Measurements from ENCODE around the gene BORCS5. TPM values are rescaled to one million over a fixed set of nuclear protein-coding genes. Genes with fewer than 3 reads are reported as not detected.
"Not testable (repeated sequence)": the region's sequence is repeated elsewhere in the genome, so short reads cannot be mapped to it uniquely, and the experiment has no call there.

Gene BORCS5
- total RNA-seq, 1 experiment from 2014 or later = 3.5 TPM

DNA sequence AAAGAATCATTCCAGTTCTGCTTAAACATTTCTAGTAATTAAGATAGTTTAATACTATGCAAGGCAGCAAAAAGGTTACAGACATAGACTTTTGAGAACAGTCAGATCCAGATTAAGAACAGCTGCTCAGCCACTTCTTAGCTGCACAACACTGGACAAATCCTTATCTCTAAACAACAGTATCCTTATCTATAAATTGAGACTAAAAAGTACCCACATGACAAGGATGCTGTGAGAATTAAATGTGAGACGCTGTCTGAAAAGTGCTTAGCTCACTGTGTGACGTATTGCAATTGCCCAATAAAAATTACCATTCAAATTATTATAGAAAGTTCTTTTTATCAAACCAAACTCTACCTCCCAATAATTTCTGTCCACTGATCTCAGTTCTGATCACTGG lies 35.5 kb downstream of the BORCS5 start:
- no peak for DNase-seq (ENCODE audit: low spot score)

DNA sequence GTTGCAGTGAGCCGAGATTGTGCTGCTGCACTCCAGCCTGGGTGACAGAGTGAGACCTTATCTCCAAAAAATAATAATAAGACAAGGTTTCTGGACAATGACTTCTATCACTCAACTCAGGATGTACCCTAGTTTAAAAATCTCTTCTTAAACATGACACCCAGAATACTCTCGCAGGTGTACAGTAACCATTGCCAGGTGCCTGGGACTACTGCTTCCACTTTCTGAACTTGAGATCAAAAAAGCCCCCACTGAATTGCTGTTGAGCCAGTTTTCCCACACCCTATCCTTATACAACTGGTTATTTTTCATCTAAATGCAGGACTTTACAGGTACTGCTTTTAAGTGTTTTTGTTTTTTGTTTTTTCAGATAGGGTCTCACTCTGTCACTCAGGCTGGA lies 36.3 kb downstream of the BORCS5 start:
- no peak for DNase-seq (ENCODE audit: low spot score)

DNA sequence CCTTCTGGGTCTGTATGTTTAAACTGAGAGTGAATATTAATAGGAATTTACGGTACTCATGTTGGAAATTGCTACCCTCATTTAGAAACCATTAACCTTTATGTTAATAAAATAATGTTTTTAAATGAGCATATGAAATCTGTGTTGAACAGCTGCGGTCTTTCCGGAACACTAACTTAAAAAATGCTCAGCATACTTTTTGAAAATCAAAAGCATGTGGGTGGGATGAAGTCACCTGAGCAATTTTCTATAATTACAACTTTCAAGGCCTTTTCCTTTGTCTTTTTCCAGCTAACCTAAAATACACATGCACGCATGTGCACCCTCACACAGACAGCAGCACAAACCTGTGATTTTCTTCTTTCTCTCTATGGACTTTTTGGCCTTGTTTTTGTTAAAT lies 39.8 kb downstream of the BORCS5 start:
- DNase-seq (ENCODE audit: low spot score) = no peak

DNA sequence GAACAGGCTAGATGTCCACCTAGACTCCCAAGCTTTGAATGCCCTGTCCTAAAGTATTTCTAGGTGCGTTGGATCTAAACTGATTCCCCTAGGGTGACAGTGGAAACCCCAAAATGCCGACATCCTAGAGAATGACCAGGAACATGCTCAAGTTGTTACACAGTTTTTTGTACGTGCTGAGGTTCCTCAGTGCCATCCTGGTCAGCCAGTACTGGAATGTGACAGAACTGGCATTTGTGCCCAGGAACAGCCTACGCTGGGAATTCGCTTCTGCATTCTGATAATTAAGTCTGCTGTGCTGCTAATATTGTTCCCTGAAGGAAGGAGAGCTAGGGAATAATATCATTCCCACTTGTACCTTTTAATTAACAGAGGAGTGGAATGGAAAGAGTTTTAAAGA lies 40.3 kb downstream of the BORCS5 start:
- DNase-seq (ENCODE audit: low spot score) = no peak

DNA sequence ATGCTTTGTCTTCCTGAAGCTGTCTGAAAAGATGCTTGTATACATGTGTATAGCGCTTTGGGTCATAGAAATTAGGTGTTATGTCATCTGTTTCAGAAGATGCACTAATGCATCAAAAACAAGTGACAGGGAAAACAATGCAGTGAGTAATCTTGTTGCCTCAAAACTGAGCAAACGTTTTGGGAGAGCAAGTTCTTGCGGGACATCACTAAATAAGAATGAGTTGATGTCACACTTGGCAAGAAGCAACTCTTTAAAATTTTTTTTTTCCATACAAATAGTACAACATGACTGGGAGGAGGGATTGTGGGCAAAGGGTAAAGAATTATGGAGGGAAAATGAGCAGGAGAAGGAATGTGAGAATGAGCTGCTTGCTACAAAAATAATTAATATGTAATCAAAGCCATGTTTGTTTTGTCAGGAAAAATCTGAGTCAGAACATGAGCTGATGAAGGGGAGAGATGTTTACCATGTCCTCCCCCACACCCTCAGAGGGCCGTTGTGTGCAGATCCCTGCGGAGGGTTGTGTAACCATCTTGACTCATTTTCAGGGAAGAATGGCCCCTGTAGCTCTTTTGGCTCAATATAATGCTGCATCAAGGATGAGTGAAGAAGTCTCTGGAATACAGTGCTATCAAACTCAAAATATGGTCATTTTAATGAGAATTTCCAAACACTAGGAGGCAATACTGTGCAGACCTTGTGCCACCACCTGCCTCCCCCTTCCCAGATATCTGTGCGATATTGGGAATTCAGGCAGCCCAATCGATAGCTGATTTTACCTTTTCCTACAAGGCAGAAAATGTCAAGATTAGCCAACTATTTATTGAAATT lies 41.4 kb downstream of the BORCS5 start:
- peak; percentile 47 for DNase-seq (ENCODE audit: low spot score)

DNA sequence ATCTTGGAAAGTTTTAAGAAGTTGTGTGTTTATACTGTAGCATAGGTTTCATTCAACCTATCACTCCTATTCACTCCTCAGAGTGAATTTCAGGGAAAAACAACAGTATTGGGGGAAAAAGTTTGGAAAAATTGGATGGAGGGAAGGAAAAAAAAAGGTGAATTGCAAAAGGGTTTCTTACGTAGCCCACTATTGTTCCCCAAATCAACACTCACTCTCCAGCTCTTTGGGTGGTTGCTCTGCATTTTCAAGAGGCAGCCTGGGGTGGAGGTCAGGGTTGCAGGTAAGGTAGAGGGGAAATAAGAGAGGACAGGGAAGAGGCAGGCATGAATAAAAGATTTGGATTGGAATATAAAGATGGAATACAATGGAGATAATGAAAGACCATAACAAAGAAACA lies 42.3 kb downstream of the BORCS5 start:
- DNase-seq (ENCODE audit: low spot score) = no peak

DNA sequence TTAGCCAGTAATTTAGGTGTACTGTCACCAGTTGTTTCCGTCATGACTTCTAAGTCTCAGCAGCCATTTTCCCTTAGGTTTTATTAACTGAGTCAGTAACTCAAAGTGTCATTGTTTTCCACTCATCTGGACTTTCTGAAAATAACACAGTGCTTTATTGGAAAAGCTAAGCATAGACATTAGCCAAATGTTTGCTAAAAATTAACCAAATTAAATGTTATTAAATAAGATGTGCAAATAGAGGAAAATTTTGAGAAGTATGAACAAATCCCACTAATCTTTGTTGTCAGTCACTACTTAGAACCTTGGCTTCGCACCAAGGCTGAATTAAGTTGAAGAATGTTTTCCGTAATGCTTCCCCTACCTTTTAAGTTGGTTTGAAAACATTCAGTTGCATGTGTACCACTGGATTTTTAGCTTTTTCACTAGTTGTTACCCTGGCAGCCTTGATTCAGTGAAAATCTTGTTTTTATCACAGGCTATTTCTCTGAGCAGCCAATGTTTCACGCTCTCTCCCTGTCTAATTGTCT lies 43.0 kb downstream of the BORCS5 start:
- no peak for DNase-seq (ENCODE audit: low spot score)

DNA sequence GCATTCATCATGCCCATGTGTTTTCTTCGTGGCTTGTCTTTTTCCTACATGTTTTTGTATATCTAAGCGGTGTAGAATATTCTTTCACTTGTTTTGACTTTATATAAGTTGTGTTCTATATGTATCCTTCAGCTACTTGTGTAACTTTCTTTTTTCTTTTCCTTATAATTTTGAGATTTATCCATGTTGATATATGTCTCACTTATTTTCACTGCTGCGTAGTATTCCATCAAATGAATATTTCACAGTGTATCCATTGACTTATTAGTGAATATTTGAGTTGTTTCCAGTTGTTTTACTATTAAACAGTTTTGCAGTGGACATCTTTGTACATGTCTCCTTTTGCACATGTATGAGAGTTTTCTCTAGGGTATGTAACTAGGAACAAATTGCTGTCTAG lies 43.9 kb downstream of the BORCS5 start:
- DNase-seq (ENCODE audit: low spot score) = no peak

DNA sequence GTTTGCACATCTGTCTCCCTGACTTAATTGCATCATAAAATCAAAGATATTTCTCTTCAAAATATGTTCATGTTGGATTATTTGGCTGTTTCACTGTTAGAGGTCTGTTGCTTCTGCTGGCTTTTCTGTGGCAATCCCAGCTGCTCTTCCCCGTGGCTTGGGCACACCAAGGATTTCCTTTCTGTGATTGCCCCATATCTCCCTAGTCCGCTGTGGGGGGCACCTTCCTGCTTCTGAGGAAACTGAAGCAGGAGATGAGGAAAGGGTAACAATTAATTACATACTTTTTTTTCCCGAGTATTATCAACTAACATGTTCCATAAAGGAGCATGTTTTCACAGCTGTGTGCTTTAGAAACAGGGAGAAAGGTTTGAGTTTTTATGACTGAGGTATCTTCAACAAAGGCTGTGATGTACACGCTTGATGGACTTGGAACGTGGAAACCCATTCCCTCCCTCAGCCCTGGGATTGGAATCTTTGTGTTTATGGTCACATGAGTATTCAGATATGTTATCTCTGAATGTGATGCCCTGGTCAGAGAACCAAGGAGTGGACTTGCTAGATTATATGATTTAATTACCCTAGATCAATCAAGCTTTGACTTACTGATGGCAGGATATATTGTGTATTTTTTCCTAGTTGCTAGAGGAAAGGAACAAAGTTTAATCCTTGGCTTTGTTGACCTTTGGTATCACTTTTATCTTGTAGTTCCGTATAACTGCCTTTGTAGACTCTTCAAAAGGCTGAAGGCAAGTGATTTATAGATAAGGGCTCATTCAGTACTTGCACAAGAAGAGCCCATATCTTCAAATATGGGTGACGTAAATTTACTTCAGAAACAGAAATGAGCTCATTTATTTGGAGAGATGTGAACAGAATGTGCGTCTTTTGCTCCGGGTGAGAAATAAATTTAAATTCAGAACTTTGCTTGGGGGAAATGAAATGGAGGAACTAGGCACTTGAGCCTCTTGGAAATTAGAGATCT lies 46.7 kb downstream of the BORCS5 start:
- DNase-seq (ENCODE audit: low spot score) = peak; percentile 61

DNA sequence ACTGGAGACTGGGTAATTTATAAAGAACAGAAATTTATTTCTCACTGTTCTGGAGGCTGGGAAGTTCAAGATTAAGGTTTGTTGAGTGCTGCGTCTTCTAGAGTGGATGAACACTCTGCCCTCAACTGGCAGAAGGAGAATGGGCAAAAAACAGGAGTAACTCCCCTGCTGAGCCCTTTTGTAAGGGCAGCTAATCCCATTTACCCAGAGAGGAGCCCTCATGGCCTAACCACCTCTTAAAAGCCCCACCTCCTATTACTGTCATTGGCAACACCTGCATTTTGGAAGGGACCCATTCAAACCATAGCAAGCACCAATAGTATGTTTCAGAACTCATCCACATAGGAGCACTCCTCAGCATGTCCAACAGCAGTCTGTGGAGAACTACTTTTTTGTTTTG lies 47.4 kb downstream of the BORCS5 start:
- DNase-seq (ENCODE audit: low spot score) = no peak

DNA sequence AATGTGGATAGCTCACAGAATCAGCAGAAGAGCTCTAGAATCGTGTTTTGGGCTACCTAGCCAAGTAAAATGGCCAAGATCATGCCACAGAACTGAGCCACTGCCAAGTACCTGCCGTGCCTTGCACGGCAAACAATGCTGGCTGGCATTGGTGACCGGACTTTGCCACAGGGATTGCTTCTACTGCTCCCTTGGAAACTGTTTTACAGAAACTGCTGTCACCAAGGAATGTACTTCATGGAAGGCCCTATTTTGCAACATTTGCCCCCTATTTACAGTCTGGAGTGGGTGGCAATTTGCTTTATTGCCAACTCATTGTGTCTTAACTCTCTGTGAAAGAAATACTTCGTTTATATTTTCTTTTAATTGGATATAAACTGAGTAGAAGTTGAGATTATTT lies 49.0 kb downstream of the BORCS5 start:
- peak; percentile 76 for DNase-seq (ENCODE audit: low spot score)

DNA sequence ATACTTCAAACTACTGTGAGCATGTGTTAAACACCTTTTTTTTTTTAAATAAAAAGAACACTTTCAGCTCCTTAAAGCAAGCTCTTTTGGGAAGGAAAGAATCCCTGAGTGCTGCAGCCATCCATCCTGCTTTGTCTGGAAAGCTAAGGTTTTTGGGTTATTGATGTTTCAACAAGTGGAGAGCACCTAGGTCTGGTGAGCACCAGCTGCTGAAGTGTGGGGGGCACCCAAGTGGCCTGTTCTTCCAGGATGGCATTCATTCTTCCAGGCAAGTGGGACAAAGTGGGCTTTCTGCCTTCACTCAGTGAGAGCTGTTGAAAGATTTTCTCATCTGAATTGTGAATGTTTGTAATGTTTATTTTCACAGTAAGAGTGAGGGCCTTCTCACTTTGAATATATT lies 49.9 kb downstream of the BORCS5 start:
- no peak for DNase-seq (ENCODE audit: low spot score)

DNA sequence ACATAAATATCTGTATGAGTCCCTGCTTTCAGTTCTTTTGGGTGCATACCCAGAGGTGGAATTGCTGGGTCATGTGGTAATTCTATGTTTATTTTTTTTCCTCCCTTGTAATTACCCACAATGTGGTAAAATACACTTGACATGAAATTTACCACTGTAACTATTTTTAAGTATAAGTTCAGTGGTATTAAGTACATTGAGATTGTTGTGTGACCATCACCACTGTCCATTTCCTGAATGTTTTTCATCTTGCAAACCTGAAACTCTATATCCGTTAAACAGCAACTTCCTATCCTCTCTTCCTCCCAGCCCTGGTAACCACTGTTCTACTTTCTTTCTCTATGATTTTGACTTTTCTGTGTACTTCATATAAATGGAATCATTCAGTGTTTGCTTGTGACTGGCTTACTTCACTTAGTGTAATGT lies 51.4 kb downstream of the BORCS5 start:
- DNase-seq (ENCODE audit: low spot score) = no peak

DNA sequence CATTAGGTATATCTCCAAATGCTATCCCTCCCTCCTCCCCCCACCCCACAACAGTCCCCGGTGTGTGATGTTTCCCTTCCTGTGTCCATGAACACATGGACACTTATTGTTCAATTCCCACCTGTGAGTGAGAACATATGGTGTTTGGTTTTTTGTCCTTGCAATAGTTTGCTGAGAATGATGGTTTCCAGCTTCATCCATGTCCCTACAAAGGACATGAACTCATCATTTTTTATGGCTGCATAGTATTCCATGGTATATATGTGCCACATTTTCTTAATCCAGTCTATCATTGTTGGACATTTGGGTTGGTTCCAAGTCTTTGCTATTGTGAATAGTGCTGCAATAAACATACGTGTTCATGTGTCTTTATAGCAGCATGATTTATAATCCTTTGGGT lies 52.5 kb downstream of the BORCS5 start:
- DNase-seq (ENCODE audit: low spot score) = not testable (repeated sequence)

DNA sequence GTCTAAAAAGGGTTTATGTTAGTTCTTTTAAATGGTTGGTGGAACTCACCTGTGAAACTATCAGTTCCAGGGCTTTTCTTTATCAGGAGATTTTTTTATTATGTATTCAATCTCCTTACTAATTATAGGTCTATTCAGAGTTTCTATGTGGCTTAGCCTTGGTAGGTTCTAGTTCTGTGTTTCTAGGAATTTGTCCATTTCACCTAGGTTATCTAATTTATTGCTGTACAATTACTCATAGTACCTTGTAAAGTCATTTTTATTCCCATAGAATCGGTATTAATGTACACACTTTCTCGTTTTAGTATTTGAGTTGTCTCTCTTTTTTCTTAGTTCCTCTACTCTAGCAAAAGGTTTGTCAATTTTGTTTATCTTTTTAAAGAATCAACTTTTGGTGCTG lies 59.0 kb downstream of the BORCS5 start:
- no peak for DNase-seq (ENCODE audit: low spot score)

DNA sequence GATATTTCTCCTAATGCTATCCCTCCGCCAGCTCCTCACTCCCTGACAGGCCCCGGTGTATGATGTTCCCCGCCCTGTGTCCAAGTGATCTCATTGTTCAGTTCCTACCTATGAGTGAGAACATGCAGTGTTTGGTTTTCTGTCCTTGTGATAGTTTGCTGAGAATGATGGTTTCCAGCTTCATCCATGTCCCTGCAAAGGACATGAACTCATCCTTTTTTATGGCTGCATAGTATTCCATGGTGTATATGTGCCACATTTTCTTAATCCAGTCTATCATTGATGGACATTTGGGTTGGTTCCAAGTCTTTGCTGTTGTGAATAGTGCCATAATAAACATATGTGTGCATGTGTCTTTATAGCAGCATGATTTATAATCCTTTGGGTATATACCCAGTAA lies 62.3 kb downstream of the BORCS5 start:
- DNase-seq (ENCODE audit: low spot score) = not testable (repeated sequence)

DNA sequence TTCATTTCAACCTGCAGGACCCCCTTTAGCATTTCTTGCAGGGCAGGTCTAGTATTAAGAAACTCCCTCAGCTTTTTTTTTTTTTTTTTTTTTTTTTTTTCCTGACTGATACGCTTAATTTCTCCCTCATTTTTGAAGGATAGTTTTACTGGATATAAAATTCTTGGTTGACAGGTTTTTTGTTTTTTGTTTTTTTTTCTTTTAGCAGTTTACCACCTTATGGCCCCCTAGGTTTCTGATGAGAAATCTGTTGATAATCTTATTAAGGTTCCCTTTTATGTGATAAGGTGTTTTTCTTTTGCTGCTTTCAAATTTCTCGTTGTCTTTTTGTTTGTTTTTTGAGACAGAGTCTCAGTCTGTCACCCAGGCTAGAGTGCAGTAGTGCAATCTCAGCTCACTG lies 66.5 kb downstream of the BORCS5 start:
- DNase-seq (ENCODE audit: low spot score) = no peak

DNA sequence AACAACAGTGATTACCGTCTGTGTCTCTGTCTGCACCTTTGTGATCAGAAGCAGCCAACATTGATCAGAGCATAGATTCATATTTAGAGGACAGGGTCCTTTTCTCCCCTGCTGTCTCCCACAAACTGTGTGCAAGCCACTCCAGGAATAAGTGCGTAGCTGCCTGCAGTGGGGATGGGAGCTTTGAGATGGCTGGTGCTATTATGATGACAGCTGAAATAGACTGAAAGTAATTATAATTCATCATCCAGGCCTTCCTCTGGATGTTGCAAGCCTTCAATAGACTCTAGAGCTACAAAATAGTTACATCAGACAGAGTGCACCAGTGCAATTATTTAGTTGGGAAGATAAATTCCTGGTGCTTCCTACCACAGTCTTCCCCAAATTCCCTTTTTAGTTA lies 68.1 kb downstream of the BORCS5 start:
- no peak for DNase-seq (ENCODE audit: low spot score)

DNA sequence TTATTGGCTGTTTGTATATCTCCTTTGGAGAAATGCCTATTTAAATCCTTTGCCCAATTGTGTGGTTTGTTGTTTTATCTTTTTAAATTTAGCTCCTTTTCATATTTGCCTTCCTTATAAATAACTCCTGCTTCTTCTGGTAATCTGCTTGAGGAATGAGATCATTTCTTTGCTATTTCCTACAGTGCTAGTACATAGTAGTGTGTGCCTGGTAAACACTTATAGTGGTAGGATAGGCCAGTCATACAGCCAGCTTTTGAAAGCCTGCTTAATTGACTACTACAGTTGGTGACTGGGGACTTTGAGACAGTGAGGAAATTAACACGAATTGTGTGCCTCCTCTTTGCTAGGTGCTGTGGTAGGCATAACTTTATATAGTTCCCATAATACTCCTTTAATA lies 68.7 kb downstream of the BORCS5 start:
- DNase-seq (ENCODE audit: low spot score) = no peak

DNA sequence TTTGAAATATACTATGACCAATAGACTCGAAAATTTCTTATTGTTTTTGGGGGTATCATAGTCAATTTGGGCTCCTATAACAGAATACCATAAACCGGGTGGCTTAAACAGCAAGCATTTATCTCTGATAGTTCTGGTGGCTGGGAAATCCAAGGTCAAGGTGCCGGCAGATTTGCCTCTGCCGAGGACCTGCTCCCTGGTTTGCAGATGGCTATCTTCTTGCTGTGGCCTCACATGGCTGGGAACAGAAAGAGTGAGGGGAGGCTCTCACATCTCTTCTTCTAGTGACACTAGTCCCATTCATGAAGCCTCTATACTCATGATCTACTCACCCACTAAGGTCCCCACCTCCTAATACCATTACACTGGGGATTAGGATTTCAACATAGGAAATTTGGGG lies 70.7 kb downstream of the BORCS5 start:
- DNase-seq (ENCODE audit: low spot score) = no peak

DNA sequence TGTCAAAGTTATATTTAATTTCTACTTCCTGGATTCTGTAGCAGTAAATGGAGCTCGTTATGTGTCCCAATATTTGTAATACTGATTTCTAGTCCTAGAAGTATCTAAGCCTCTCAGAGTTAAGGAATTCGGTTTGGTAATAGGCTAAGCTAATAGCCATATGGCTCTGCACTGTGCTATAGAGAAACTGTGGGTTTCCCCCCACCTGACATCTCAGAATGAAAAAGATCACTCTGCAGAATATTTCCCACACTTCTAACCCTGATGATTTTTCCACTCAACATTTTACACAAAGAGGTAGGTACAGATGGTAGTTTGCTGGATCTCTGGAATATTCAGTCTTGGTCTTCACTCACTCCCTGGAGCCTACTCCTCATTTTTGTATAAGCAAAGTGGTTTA lies 71.2 kb downstream of the BORCS5 start:
- no peak for DNase-seq (ENCODE audit: low spot score)

DNA sequence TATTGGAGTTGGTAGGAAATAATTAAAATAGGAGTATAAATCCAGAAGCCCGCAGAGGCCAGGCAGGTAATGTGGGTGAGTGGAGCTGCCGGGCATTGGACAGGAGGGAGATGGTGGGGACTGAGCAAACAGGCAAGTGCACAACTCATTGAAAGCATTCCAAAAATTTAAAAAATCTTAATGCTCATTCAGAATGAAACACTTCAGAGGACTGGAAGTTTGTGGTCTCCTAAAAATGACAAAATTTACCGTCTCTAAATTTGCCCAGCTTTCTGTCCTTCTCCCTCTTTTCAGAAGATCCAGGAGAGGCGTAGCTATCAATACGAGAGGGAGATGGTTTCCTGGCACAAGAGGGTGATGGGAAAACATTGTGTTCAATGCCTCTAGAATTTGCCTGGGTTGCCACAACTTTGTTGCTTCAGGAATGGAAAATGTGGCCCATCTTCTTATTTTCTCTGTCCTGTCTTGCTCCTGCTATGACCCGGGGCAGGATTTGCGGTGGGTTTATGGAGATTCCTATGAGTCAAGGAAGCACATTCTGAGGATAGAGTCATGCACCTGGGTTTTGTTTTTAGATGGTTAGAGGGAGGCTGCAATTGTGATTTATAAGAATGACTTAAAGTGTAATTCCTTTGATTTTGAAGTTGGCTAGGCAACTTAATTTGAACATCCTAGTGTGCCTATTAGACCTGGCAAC lies 72.2 kb downstream of the BORCS5 start:
- no peak for DNase-seq (ENCODE audit: low spot score)

All from HT-29 (cell line).